Esophagus (tissue), 2 donors: ENCODE data around the gene PRDM8. TPM values are rescaled to one million over a fixed set of nuclear protein-coding genes. Genes with fewer than 3 reads are reported as not detected.
"Not testable (repeated sequence)": the region's sequence is repeated elsewhere in the genome, so short reads cannot be mapped to it uniquely, and the experiment has no call there.

Experiments used
- H3K27ac ChIP-seq, 2 donors: one replicate each; pipeline ENCODE4 v1.5.1; 2013; ENCODE audit warnings: low read depth in 2 of 2, mild to moderate bottlenecking in 2 of 2, inconsistent platforms in 1 of 2, low read length in 1 of 2, moderate library complexity in 1 of 2
- H3K27me3 ChIP-seq, 2 donors: one replicate each; pipeline ENCODE4 v1.6.1; 2013; ENCODE audit warnings: low read length in 2 of 2, control low read depth in 1 of 2, mild to moderate bottlenecking in 1 of 2; ENCODE audit not compliant: insufficient read depth in 2 of 2, control insufficient read depth in 1 of 2
- H3K36me3 ChIP-seq, 2 donors: one replicate each; pipeline ENCODE4 v1.6.1; 2013; ENCODE audit warnings: low read length in 1 of 2; ENCODE audit not compliant: control insufficient read depth in 2 of 2, insufficient read depth in 2 of 2
- H3K4me1 ChIP-seq, 2 donors: one replicate each; pipeline ENCODE4 v1.6.1; 2013; ENCODE audit warnings: low read length in 1 of 2; ENCODE audit not compliant: control insufficient read depth in 2 of 2, insufficient read depth in 2 of 2
- H3K4me3 ChIP-seq, 2 donors: one replicate each; pipeline ENCODE4 v1.5.1; 2013; ENCODE audit warnings: low read length in 2 of 2, mild to moderate bottlenecking in 2 of 2, low read depth in 1 of 2, moderate library complexity in 1 of 2
- H3K9me3 ChIP-seq, 2 donors: one replicate each; pipeline ENCODE4 v1.6.1; 2013; ENCODE audit warnings: mild to moderate bottlenecking in 2 of 2, low read depth in 1 of 2, low read length in 1 of 2, moderate library complexity in 1 of 2; ENCODE audit not compliant: control insufficient read depth in 2 of 2, insufficient read depth in 1 of 2
- WGBS, 2 donors: extraction: QIAGEN DNeasy Blood & Tissue Kit; methylation state at CpG; one replicate each; pipeline ENCODE4 v1.1.7; 2013; 5-methylcytosine and 5-hydroxymethylcytosine counted together
- polyA plus RNA-seq, 2 donors: library from polyadenylated mRNA; stranded (reverse); fragments of 200-250 nt; gene quantifications; one replicate each; pipeline ENCODE4 v1.2.3, GENCODE V29; 2013
- donor health status: healthy with polysubstance abuse.
- donor health status: Bipolar disorder and iron deficiency.

PRDM8 gene
- polyA plus RNA-seq, 2 donors: 1.2 to 1.5 TPM

DNA sequence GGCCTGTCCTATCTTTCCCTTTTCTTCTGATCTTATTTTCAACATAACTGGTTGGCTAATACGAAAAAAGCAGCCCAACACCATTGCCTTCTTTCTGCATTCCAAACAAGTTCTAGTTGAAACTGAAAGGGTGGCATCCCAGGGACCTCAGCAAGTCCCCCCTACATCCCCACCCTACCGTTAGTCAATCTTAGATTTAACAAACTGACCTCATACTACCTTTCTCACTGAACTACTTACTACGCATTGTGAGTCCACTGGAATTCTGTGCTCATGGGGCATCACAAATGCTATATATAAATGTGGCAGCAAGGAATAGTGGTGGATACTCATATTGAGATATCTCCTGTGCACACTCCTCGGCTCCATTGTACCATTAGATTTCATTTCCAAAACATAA is 36.1 kb downstream of the PRDM8 start:
- Histone ChIP-seq H3K36me3 (no peaks in the 10 kb centered on the region), H3K9me3 (no peaks in the 10 kb centered on the region), H3K4me3 (no peak overlapping the region), H3K4me1 (no peaks in the 10 kb centered on the region), H3K27me3 (peaks cover 0 to 2% of the 10 kb centered on the region in 2 donors), H3K27ac (no peak overlapping the region)
- WGBS, 2 donors: 77 to 86% methylated on average over 4 of the region's 4 CpGs

GRCh38 chr4:80235451-80235850 is 38.1 kb downstream of the PRDM8 start:
- H3K27ac ChIP-seq: no peak overlapping the region
- no peaks in the 10 kb centered on the region for H3K36me3 ChIP-seq
- 89 to 91% methylated on average over 1 of the region's 1 CpG for WGBS, 2 donors
- H3K9me3 ChIP-seq: no peaks in the 10 kb centered on the region
- no peak overlapping the region for H3K4me3 ChIP-seq
- H3K4me1 ChIP-seq: no peaks in the 10 kb centered on the region
- no peaks in the 10 kb centered on the region for H3K27me3 ChIP-seq

GRCh38 chr4:80237992-80238391 is 40.7 kb downstream of the PRDM8 start:
- no peaks in the 10 kb centered on the region for H3K36me3 ChIP-seq
- no peak overlapping the region for H3K27ac ChIP-seq
- no peaks in the 10 kb centered on the region for H3K4me1 ChIP-seq
- no peaks in the 10 kb centered on the region for H3K9me3 ChIP-seq
- H3K4me3 ChIP-seq: no peak overlapping the region
- H3K27me3 ChIP-seq: no peaks in the 10 kb centered on the region
- 63% methylated on average over 6 of the region's 6 CpGs for WGBS, 2 donors

DNA sequence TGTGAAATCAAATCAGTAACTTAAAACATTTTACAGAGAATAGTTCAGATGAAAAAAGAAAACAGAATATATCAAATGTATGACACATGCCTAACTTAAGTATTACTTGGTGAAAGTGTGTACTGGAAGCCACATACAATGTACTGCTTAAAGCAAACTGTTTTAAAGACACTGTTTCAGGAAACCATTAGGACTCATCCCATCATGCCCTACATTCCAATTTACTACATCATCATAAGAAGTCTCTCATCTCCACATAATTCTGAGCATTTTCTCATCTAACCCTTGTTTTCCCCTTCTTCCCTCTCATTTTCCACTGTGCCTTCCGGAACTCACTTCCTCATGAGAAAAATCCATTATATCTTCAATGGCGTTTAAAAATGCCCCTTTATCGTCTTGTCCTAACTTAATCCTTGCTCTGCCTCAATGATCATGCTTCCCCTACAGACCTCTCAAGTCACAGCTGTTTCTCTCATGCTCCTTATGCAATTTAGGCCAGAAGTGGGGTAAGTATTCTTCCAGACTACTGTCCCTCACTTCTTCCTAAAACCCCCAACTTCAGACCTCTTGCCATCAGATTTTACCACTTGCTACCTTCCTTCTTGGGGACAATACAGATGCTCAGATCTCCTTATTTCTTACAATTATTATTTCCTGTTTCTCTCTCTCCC is 42.3 kb downstream of the PRDM8 start:
- Histone ChIP-seq H3K4me3 (no peak overlapping the region), H3K36me3 (no peaks in the 10 kb centered on the region), H3K4me1 (no peaks in the 10 kb centered on the region), H3K27me3 (no peaks in the 10 kb centered on the region), H3K9me3 (no peaks in the 10 kb centered on the region), H3K27ac (no peak overlapping the region)
- 89 to 96% methylated on average over 3 of the region's 3 CpGs for WGBS, 2 donors

DNA sequence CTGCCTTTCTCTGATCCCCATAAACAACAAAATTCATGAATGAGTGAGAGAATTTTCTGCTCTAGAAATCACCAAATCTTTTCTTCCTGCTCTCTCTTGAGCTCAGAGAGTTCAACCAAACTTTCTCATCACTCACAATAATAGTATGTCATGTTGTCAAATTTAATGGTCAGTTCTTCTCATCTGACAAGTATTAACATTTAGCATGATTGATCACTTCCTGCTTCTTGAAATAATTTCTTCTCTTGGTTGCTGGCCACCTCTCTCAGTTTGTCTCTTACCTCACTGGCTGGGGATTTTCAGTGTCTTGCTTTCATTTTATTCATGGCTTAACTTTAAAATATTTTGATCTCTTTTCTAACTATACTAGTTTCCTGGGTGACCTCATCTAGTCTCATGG is 43.7 kb downstream of the PRDM8 start:
- no peak overlapping the region for H3K27ac ChIP-seq

DNA sequence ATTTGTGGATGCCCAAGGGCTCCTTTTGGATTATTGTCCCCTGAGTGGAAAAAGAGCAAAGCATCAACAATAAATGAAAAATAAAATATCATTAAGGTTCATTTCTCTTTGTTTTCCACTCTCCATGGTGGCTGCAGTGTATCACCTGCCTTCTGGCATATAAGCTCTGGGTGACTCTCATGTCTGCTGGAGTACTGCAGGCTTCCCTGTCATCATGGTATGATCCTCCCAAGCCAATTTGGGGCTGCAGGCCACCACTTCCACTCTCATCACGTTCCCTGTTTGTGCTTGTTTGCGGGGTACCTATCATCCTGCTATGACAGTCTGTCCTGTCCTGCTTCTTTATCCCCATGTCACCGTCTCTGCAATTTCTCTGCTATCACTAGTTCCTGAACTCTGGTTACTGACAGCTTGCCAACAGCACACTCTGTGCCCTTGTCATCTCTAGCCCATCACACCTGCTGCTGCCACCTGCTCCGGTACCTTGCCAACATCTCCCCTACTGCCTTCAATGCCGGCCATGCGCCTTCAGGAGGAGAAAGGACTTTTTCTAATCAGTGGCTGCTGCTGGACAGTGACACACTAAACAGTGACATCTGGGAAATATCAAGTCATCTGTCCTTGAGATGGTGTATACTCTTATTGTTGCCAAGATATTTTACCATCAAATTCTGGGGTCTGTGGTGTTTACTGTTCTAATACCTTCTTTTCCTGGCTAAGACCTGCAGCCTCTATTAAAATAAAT is 46.1 kb downstream of the PRDM8 start:
- H3K4me3 ChIP-seq: no peak overlapping the region
- H3K4me1 ChIP-seq: no peaks in the 10 kb centered on the region
- H3K9me3 ChIP-seq: no peaks in the 10 kb centered on the region
- H3K36me3 ChIP-seq: no peaks in the 10 kb centered on the region
- H3K27me3 ChIP-seq: peaks cover 0 to 2% of the 10 kb centered on the region in 2 donors
- H3K27ac ChIP-seq: no peak overlapping the region
- 56 to 59% methylated on average over 6 of the region's 6 CpGs for WGBS, 2 donors

More for the DNA sequence above, 43.7 kb downstream of the PRDM8 start:
- no peaks in the 10 kb centered on the region for H3K9me3 ChIP-seq
- H3K36me3 ChIP-seq: no peaks in the 10 kb centered on the region
- H3K4me1 ChIP-seq: no peaks in the 10 kb centered on the region
- H3K4me3 ChIP-seq: no peak overlapping the region
- no peaks in the 10 kb centered on the region for H3K27me3 ChIP-seq

GRCh38 chr4:80247484-80247883 is 50.2 kb downstream of the PRDM8 start:
- not testable (repeated sequence) for H3K4me3 ChIP-seq, H3K36me3 ChIP-seq, H3K4me1 ChIP-seq, H3K27ac ChIP-seq, H3K9me3 ChIP-seq, H3K27me3 ChIP-seq
- 92 to 94% methylated on average over 1 of the region's 1 CpG for WGBS, 2 donors

DNA sequence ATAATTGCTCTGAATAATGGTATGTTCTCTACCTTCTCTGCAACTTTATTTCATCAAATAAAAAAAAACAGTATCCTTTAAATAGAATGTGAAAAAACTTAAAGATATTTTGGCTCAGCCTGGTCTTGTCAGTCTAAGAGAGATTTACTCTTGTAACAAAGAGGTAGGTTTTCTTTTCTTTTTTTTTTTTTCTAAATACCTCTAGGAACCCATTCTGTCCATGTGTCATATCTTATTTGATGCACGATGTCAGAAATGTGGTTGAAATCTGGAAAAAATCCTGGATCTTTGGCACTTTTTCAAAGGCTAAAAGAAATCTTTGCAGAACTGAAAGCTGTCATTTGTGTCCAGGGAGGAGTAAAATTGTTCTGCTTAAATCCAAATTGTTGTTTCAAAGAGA is 51.8 kb downstream of the PRDM8 start:
- Histone ChIP-seq H3K9me3 (no peaks in the 10 kb centered on the region), H3K27me3 (peaks cover 0 to 2% of the 10 kb centered on the region in 2 donors), H3K27ac (no peak overlapping the region), H3K36me3 (no peaks in the 10 kb centered on the region), H3K4me1 (no peaks in the 10 kb centered on the region), H3K4me3 (no peak overlapping the region)
- WGBS, 2 donors: 60 to 68% methylated on average over 1 of the region's 1 CpG

- Histone ChIP-seq H3K9me3 (no peaks in the 10 kb centered on the region), H3K36me3 (no peaks in the 10 kb centered on the region), H3K27ac (no peak overlapping the region), H3K4me1 (no peaks in the 10 kb centered on the region), H3K4me3 (no peak overlapping the region), H3K27me3 (no peaks in the 10 kb centered on the region)
These were observed 55.1 kb downstream of the PRDM8 start for GRCh38 chr4:80252427-80252826.

DNA sequence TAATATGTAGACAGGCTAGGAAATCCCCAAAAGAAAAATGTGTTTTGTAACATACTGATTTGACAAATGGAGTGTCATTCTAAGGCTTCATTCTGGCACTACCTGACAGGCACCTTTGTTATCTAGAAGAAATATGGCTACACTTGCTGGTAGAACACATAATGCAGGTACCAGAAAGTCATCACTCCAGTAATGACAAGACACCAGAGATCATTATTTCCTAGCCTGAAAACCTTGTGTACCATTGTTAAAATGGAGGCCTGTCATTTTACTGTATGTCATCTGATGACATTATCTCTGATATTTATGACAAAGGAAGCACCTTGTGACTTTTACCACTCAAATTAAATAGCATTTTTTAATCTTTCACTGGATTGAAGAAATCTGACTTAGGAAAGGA is 55.6 kb downstream of the PRDM8 start:
- H3K27ac ChIP-seq: no peak overlapping the region
- no peaks in the 10 kb centered on the region for H3K36me3 ChIP-seq
- no peaks in the 10 kb centered on the region for H3K4me1 ChIP-seq
- H3K27me3 ChIP-seq: no peaks in the 10 kb centered on the region
- no peak overlapping the region for H3K4me3 ChIP-seq
- H3K9me3 ChIP-seq: no peaks in the 10 kb centered on the region
